T1000 (cell line): ENCODE results near the gene ITK.

Source experiments
- DNase-seq: peaks from one replicate; lab custom pipeline; 2025; ENCODE audit warnings: mixed read lengths; lab: John Stamatoyannopoulos, UW

The ITK gene

GRCh38 chr5:157245886-157246285 lies 65.2 kb downstream of the ITK start:
- no peak for DNase-seq

- no peak for DNase-seq
These were observed 66.6 kb downstream of the ITK start for GRCh38 chr5:157247267-157247666.

GRCh38 chr5:157248821-157249470 lies 68.3 kb downstream of the ITK start:
- no peak for DNase-seq

- DNase-seq: no peak
These were observed 72.2 kb downstream of the ITK start for GRCh38 chr5:157252711-157253465.

- no peak for DNase-seq
These were observed 72.9 kb downstream of the ITK start for GRCh38 chr5:157253547-157253946.

- no peak for DNase-seq
These were observed 77.8 kb downstream of the ITK start for GRCh38 chr5:157258450-157258849.

- DNase-seq: no peak
These were observed 79.1 kb downstream of the ITK start for GRCh38 chr5:157259699-157260098.

GRCh38 chr5:157263496-157264090 lies 83.0 kb downstream of the ITK start:
- no peak for DNase-seq

- DNase-seq: no peak
These were observed 85.2 kb downstream of the ITK start, which contains the start of gene CYFIP2 for GRCh38 chr5:157265714-157266285. Gene CYFIP2, plus strand, starts transcription at chr5:157266123. Its CDS starts 19,239 bp downstream, at chr5:157285362.

- no peak for DNase-seq
These were observed 85.8 kb downstream of the ITK start for GRCh38 chr5:157266286-157267007.

GRCh38 chr5:157267025-157267424 lies 86.4 kb downstream of the ITK start:
- DNase-seq: no peak

GRCh38 chr5:157267761-157268480 lies 87.3 kb downstream of the ITK start:
- DNase-seq: no peak

GRCh38 chr5:157269165-157269671 lies 88.6 kb downstream of the ITK start:
- no peak for DNase-seq

- DNase-seq: no peak
These were observed 89.2 kb downstream of the ITK start for GRCh38 chr5:157269761-157270272.

- DNase-seq: no peak
These were observed 90.1 kb downstream of the ITK start for GRCh38 chr5:157270771-157271170.

GRCh38 chr5:157271740-157272271 lies 91.2 kb downstream of the ITK start:
- no peak for DNase-seq

- no peak for DNase-seq
These were observed 92.5 kb downstream of the ITK start for GRCh38 chr5:157273131-157273556.

- DNase-seq: no peak
These were observed 94.8 kb downstream of the ITK start for GRCh38 chr5:157275403-157275802.

GRCh38 chr5:157278319-157279037 lies 97.8 kb downstream of the ITK start:
- DNase-seq: no peak
